ENCODE results near the gene ATRX.
"Not testable (repeated sequence)": the region's sequence is repeated elsewhere in the genome, so short reads cannot be mapped to it uniquely, and the experiment has no call there.

DNA sequence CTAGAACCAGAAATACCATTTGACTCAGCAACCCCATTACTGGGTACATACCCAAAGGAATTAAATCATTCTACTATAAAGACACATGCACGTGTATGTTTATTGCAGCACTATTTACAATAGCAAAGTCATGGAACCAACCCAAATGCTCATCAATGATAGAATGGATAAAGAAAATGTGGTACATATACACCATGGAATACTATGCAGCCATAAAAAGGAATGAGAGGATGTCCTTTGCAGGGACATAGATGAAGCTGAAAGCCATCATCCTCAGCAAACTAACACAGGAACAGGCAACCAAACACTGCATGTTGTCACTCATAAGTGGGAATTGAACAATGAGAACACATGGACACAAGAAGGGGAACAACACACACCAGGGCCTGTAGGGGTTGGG is 285.9 kb downstream of the ATRX start:
- TF ChIP-seq, protein P1, sequence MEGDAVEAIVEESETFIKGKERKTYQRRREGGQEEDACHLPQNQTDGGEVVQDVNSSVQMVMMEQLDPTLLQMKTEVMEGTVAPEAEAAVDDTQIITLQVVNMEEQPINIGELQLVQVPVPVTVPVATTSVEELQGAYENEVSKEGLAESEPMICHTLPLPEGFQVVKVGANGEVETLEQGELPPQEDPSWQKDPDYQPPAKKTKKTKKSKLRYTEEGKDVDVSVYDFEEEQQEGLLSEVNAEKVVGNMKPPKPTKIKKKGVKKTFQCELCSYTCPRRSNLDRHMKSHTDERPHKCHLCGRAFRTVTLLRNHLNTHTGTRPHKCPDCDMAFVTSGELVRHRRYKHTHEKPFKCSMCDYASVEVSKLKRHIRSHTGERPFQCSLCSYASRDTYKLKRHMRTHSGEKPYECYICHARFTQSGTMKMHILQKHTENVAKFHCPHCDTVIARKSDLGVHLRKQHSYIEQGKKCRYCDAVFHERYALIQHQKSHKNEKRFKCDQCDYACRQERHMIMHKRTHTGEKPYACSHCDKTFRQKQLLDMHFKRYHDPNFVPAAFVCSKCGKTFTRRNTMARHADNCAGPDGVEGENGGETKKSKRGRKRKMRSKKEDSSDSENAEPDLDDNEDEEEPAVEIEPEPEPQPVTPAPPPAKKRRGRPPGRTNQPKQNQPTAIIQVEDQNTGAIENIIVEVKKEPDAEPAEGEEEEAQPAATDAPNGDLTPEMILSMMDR (IDR thresholded peaks at IDR 0.05; ENCODE audit: low read depth, low read length, poor library complexity, severe bottlenecking), result not testable (repeated sequence)
- TF ChIP-seq EZH2phosphoT487 (IDR thresholded peaks at IDR 0.05; ENCODE audit: borderline replicate concordance, low read length), result not testable (repeated sequence)

Measured in DOHH2 (cell line).